Muscle of back (tissue), 11 donors: ENCODE results near the gene MYO16. TPM values are rescaled to one million over a fixed set of nuclear protein-coding genes. Genes with fewer than 3 reads are reported as not detected.

ENCODE experiments used
- DNase-seq, 3 donors: peaks; one replicate each; pipeline versions ENCODE4 v3.0.0 to v3.0.0-alpha.2; 2013
- polyA plus RNA-seq, 10 donors: library from polyadenylated mRNA; unstranded; fragments of 120-200 nt; gene quantifications; one replicate each; pipeline ENCODE4 v1.2.1, GENCODE V29; 2013; ENCODE audit not compliant: insufficient read length in 10 of 10

Gene MYO16
- polyA plus RNA-seq, 10 donors, result 9.0 to 25.7 (median 15.6) TPM

GRCh38 chr13:108932196-108932595 is 302.8 kb downstream of the MYO16 start:
- DNase-seq, result no peak

GRCh38 chr13:108933061-108933460 is 303.6 kb downstream of the MYO16 start:
- DNase-seq, result no peak

GRCh38 chr13:108938155-108938554 is 308.7 kb downstream of the MYO16 start:
- DNase-seq, result no peak

- DNase-seq, result no peak
Observed at GRCh38 chr13:108940121-108940520, 310.7 kb downstream of the MYO16 start.

- no peak for DNase-seq
Observed at GRCh38 chr13:108943842-108944241, 314.4 kb downstream of the MYO16 start.

- no peak for DNase-seq
Observed at GRCh38 chr13:108944760-108945159, 315.3 kb downstream of the MYO16 start.

- DNase-seq, result peak; percentile 85 to 92 (median 86)
Observed at GRCh38 chr13:108947551-108948030, 318.2 kb downstream of the MYO16 start.

GRCh38 chr13:108948251-108948671 is 318.9 kb downstream of the MYO16 start:
- peak in 1 of 3 donors; percentile 13 for DNase-seq

- no peak for DNase-seq
Observed at GRCh38 chr13:108950333-108951010, 321.1 kb downstream of the MYO16 start.

- DNase-seq, result no peak
Observed at GRCh38 chr13:108955741-108956140, 326.3 kb downstream of the MYO16 start.

GRCh38 chr13:108957369-108958012 is 328.1 kb downstream of the MYO16 start:
- DNase-seq, result peak; percentile 37 to 72 (median 68)

GRCh38 chr13:108958013-108958376 is 328.6 kb downstream of the MYO16 start:
- DNase-seq, result no peak

GRCh38 chr13:108959234-108959633 is 329.8 kb downstream of the MYO16 start:
- DNase-seq, result no peak

- DNase-seq, result no peak
Observed at GRCh38 chr13:108960006-108960405, 330.6 kb downstream of the MYO16 start.

GRCh38 chr13:108961542-108962125 is 332.2 kb downstream of the MYO16 start:
- peak; percentile 32 to 68 (median 48) for DNase-seq

GRCh38 chr13:108962654-108963053 is 333.2 kb downstream of the MYO16 start:
- DNase-seq, result no peak

GRCh38 chr13:108963276-108963810 is 333.9 kb downstream of the MYO16 start:
- DNase-seq, result no peak

- DNase-seq, result peak in 1 of 3 donors; percentile 36
Observed at GRCh38 chr13:108963846-108964600, 334.6 kb downstream of the MYO16 start.

GRCh38 chr13:108964606-108965005 is 335.2 kb downstream of the MYO16 start:
- no peak for DNase-seq

- DNase-seq, result no peak
Observed at GRCh38 chr13:108967371-108967770, 338.0 kb downstream of the MYO16 start.

GRCh38 chr13:108968566-108968965 is 339.2 kb downstream of the MYO16 start:
- no peak for DNase-seq

GRCh38 chr13:108974686-108975085 is 345.3 kb downstream of the MYO16 start:
- no peak for DNase-seq
